Lung (tissue), 12 donors: ENCODE results near the gene BTN2A1. TPM values are rescaled to one million over a fixed set of nuclear protein-coding genes. Genes with fewer than 3 reads are reported as not detected.

Experiments
- ATAC-seq: fragments of 200-7000 bp; cut with Tn5 transposase; one replicate; pipeline ENCODE4 v1.9.1; 2020; ENCODE audit warnings: moderate number of reproducible peaks; ENCODE audit not compliant: insufficient read depth, low FRiP score
- DNase-seq, 3 donors: peaks; one replicate each; pipeline ENCODE4 v3.0.0-alpha.2; 2013 to 2017
- H3K27ac ChIP-seq, 2 donors: one replicate each; pipeline ENCODE4 v1.5.1; 2013; ENCODE audit warnings: mild to moderate bottlenecking in 2 of 2, moderate library complexity in 2 of 2, control low read depth in 1 of 2, inconsistent platforms in 1 of 2, low read depth in 1 of 2, low read length in 1 of 2
- H3K27me3 ChIP-seq, 3 donors: one replicate each; pipeline ENCODE4 v1.5.1; 2013; ENCODE audit warnings: low read length in 2 of 3; ENCODE audit not compliant: control insufficient read depth in 3 of 3, insufficient read depth in 3 of 3
- H3K36me3 ChIP-seq, 4 donors: one replicate each; pipeline ENCODE4 v1.5.1; 2013; ENCODE audit warnings: low read length in 4 of 4, mild to moderate bottlenecking in 1 of 4, moderate library complexity in 1 of 4; ENCODE audit not compliant: control insufficient read depth in 4 of 4, insufficient read depth in 4 of 4
- H3K4me1 ChIP-seq, 5 donors: one replicate each; pipeline ENCODE4 v1.5.1; 2013; ENCODE audit warnings: low read length in 5 of 5, mild to moderate bottlenecking in 2 of 5, moderate library complexity in 1 of 5; ENCODE audit not compliant: control insufficient read depth in 5 of 5, insufficient read depth in 5 of 5
- H3K4me3 ChIP-seq: one replicate; pipeline ENCODE4 v1.5.1; 2013; ENCODE audit warnings: mild to moderate bottlenecking, control low read depth, moderate library complexity
- H3K9ac ChIP-seq, 2 donors: one replicate each; pipeline ENCODE4 v1.5.1; 2013; ENCODE audit warnings: low read length in 2 of 2, control low read depth in 1 of 2; ENCODE audit not compliant: insufficient read depth in 1 of 2
- H3K9me3 ChIP-seq, 4 donors: one replicate each; pipeline ENCODE4 v1.5.1; 2013; ENCODE audit warnings: low read length in 3 of 4, mild to moderate bottlenecking in 1 of 4, moderate library complexity in 1 of 4; ENCODE audit not compliant: control insufficient read depth in 4 of 4, insufficient read depth in 3 of 4
- WGBS, 2 donors: extraction: QIAGEN DNeasy Blood & Tissue Kit; methylation state at CpG; one replicate each; pipeline ENCODE4 v1.1.7; 2013; 5-methylcytosine and 5-hydroxymethylcytosine counted together
- polyA plus RNA-seq, 2 donors: library from polyadenylated mRNA; stranded (reverse); fragments of 200-250 nt; gene quantifications; one replicate each; pipeline ENCODE4 v1.2.1, GENCODE V29; 2013
- total RNA-seq, 2 donors: library from RNA; depleted of rRNA in 1 of 2; stranded (reverse); fragments of >200 nt in 1 of 2; gene quantifications; one replicate each; pipeline ENCODE4 v1.2.1, GENCODE V29; 2014 to 2021
- TF ChIP-seq, protein P1 (sequence below): IDR thresholded peaks from 2 replicates; pipeline ENCODE4 v1.5.1; 2012; ENCODE audit warnings: mild to moderate bottlenecking; ENCODE audit errors: control extremely low read depth, extremely low read depth
- donor health status: control.
- donor health status: control.
- donor health status: Bipolar disorder and iron deficiency.
- donor health status: healthy.
- donor health status: DM: yes; HTN: yes; CAD: no.

Gene BTN2A1
- total and polyA plus RNA-seq, 4 donors: 12.4 to 35.3 (median 21.8) TPM

DNA sequence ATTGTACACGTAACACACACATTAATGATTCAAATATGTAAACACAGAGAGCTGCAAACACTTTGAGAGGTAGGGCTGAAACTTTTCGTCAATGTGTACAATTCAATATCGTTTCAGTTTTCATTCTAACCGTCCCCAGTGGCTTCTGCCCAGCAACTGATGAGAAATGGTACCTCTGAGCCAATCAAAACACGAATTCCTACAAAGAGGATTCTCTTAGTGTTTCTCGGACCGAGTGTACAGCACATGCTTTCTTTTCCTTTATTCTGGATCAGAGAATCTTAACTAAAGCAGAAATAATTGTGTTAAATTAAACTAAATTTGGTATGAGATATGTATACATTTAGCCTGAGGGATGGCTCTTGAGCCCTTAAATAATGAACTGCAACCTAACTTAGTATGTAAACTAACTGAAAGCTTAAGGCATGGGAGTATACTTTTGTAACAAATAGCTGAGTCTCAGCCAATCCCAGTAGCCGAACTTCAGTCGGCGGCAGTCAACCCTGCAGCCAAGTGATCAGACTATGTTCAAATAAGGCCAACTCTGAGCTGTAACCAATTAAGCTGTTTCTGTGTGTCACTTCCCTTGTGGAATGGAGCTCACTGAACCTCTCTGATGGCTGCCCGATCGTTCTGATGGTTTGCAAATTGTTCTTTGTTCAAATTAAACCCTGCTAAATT lies 16.1 kb downstream of the BTN2A1 start:
- TF ChIP-seq, protein P1, sequence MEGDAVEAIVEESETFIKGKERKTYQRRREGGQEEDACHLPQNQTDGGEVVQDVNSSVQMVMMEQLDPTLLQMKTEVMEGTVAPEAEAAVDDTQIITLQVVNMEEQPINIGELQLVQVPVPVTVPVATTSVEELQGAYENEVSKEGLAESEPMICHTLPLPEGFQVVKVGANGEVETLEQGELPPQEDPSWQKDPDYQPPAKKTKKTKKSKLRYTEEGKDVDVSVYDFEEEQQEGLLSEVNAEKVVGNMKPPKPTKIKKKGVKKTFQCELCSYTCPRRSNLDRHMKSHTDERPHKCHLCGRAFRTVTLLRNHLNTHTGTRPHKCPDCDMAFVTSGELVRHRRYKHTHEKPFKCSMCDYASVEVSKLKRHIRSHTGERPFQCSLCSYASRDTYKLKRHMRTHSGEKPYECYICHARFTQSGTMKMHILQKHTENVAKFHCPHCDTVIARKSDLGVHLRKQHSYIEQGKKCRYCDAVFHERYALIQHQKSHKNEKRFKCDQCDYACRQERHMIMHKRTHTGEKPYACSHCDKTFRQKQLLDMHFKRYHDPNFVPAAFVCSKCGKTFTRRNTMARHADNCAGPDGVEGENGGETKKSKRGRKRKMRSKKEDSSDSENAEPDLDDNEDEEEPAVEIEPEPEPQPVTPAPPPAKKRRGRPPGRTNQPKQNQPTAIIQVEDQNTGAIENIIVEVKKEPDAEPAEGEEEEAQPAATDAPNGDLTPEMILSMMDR: no peak
- Histone ChIP-seq H3K9ac (peak overlapping the region in 1 of 2 donors; percentile 96), H3K36me3 (peaks cover 0 to 3% (median 2%) of the 10 kb centered on the region in 4 donors), H3K4me1 (peaks cover 0 to 19% (median 4%) of the 10 kb centered on the region in 5 donors), H3K9me3 (no peaks in the 10 kb centered on the region), H3K27ac (peak overlapping the region; percentile 94 to 96), H3K4me3 (no peak overlapping the region), H3K27me3 (no peaks in the 10 kb centered on the region)
- 0 to 1% methylated on average over 12 of the region's 12 CpGs for WGBS, 2 donors
- ATAC-seq: peak; percentile 96
- DNase-seq: peak; percentile 91 to 98 (median 98)

DNA sequence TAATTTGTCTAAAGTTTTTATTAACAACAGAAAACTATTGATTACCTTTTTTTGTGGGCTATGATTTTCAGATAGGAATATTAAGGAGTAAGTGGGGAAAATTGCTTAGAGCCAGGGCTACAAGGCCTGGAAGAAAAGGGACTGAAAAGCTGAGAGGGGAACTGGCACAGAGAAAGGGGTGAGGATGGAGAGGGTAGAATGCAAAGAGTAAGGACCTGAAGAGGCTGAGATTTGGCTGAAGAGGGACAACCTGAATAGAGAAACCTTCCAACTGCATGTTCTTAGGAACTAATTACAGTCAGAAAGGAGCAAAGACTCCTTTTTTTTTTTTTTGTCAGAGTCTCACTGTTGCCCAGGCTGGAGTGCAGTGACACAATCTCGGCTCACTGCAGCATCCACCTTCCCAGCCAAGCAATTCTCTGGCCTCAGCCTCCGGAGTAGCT lies 16.7 kb downstream of the BTN2A1 start:
- TF ChIP-seq, protein P1: no peak
- Histone ChIP-seq H3K27ac (peak overlapping the region; percentile 94 to 96), H3K27me3 (no peaks in the 10 kb centered on the region), H3K9me3 (no peaks in the 10 kb centered on the region), H3K4me3 (peak overlapping the region; percentile 32), H3K4me1 (peaks cover 0 to 19% (median 4%) of the 10 kb centered on the region in 5 donors), H3K36me3 (no peaks in the 10 kb centered on the region), H3K9ac (peak overlapping the region in 1 of 2 donors; percentile 96)
- ATAC-seq (no peak), DNase-seq (no peak)
- 43 to 63% methylated on average over 2 of the region's 2 CpGs for WGBS, 2 donors

DNA sequence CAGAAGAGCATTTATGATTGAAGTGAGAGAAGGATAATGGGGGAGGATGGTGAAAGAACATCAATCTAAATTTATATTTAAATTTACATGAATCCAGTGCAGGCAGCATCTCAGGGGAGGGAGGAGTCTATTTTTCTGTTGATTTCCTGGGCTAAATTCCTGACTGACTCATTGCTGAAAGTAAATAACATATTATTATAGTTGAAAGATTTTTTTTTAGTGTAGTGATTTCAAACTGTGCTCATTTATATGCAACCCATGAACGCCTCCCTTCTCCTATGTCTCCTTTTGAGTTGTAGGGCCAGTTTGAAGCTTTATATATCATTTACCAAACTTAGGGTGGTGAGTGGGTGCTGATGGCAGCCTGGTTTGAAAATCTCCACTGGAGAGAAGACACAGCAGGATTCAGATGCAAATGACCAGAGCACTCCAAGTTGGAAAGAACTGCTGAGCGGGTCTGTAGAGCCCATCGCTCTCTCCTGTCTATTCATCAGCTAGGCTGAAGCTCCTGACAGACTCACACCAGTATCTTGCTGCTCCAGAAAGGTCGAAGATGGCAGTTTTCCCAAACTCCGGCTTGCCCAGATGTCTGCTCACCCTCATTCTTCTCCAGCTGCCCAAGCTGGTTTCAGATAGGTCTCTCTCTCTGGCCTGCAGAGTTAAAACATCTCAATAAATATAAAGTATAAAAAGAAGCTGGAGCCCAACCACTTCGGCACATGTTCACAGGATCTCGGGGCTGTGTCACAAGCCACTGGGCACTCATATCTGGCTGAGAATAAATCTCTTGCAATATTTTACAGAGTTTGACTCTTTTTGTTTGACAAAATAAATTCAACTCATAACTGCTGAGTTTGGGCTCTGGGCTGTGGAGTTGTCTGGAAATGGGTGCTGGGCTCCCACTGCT lies 18.3 kb downstream of the BTN2A1 start:
- Histone ChIP-seq H3K9me3 (no peaks in the 10 kb centered on the region), H3K36me3 (no peaks in the 10 kb centered on the region), H3K4me3 (no peak overlapping the region), H3K27me3 (no peaks in the 10 kb centered on the region), H3K4me1 (peaks cover 0 to 19% (median 4%) of the 10 kb centered on the region in 5 donors), H3K27ac (no peak overlapping the region), H3K9ac (no peak overlapping the region)
- ATAC-seq (no peak), DNase-seq (no peak)
- TF ChIP-seq, protein P1: no peak
- WGBS, 2 donors: 89 to 94% methylated on average over 7 of the region's 7 CpGs
